Measurements from ENCODE around the gene RNF44. TPM values are rescaled to one million over a fixed set of nuclear protein-coding genes. Genes with fewer than 3 reads are reported as not detected.

Gene RNF44
- total and polyA plus RNA-seq, 2 of the 13 experiments (the other 11 are each of a cell fraction or from before 2014, with no cell fraction given), result 9.2 to 16.8 TPM

GRCh38 chr5:176579323-176579722 lies 42.1 kb upstream of the RNF44 start:
- ChIA-PET POLR2A (no interaction called here), CTCF (ENCODE audit: low intra/inter-chr PET ratio, low total read pairs) (interaction anchor here (1.6 kb wide), 1 partner anchor 163 kb away, joined by 5 read pairs; the partner anchor contains the start of gene CLTB)
- Histone ChIP-seq H3K27me3 (ENCODE audit: control insufficient read depth in 1 of 2, insufficient read depth in 2 of 2, low read length in 2 of 2) (no peaks in the 10 kb centered on the region), H3K79me2 (ENCODE audit: insufficient read depth, low read length) (no peaks in the 10 kb centered on the region), H4K20me1 (ENCODE audit: insufficient read depth, low read length) (no peaks in the 10 kb centered on the region), H3K27ac (ENCODE audit: extremely low read length, insufficient read depth, low read length) (no peak overlapping the region), H3K4me3 (replicated peaks in 1 of 3; ENCODE audit: insufficient read depth in 1 of 3, low read depth in 2 of 3, low read length in 3 of 3) (no peak overlapping the region), H3K36me3 (replicated peaks in 1 of 2; ENCODE audit: control insufficient read depth in 1 of 2, insufficient read depth in 2 of 2, low read length in 2 of 2) (peaks cover 3 to 22% of the 10 kb centered on the region in 2 experiments; a peak in 4 of 5 replicates), H3K9ac (ENCODE audit: insufficient read depth, low read depth, low read length) (no peak overlapping the region), H3K4me2 (ENCODE audit: low read depth, low read length) (no peak overlapping the region), H2AFZ (ENCODE audit: low read length) (no peak overlapping the region), H3K9me3 (ENCODE audit: low read length) (peaks cover 3% of the 10 kb centered on the region; the same call in 1 of the 2 replicates), H3K4me1 (ENCODE audit: insufficient read depth, low read length) (no peaks in the 10 kb centered on the region)
- in situ Hi-C loops (cut with HindIII; ENCODE audit: extremely low pct_ligation_motif_present, low pct_unique_long_range_greater_than_20kb), result loop anchor here (25.0 kb wide), 1 partner anchor 842 kb away; no protein-coding TSS in a partner anchor
- TF ChIP-seq ARID3A (IDR thresholded peaks at IDR 0.05; ENCODE audit: low read depth, low read length), result no peak
- TF ChIP-seq, protein P1, sequence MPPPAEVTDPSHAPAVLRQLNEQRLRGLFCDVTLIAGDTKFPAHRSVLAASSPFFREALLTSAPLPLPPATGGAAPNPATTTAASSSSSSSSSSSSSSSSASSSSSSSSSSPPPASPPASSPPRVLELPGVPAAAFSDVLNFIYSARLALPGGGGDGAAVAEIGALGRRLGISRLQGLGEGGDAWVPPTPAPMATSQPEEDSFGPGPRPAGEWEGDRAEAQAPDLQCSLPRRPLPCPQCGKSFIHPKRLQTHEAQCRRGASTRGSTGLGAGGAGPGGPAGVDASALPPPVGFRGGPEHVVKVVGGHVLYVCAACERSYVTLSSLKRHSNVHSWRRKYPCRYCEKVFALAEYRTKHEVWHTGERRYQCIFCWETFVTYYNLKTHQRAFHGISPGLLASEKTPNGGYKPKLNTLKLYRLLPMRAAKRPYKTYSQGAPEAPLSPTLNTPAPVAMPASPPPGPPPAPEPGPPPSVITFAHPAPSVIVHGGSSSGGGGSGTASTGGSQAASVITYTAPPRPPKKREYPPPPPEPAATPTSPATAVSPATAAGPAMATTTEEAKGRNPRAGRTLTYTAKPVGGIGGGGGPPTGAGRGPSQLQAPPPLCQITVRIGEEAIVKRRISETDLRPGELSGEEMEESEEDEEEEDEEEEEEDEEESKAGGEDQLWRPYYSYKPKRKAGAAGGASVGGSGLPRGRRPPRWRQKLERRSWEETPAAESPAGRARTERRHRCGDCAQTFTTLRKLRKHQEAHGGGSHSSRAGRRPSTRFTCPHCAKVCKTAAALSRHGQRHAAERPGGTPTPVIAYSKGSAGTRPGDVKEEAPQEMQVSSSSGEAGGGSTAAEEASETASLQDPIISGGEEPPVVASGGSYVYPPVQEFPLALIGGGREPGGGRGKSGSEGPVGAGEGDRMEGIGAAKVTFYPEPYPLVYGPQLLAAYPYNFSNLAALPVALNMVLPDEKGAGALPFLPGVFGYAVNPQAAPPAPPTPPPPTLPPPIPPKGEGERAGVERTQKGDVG (CRISPR knock-in tag; IDR thresholded peaks at IDR 0.05; ENCODE audit: borderline replicate concordance), result no peak
- TF ChIP-seq TFDP1 (CRISPR knock-in tag; IDR thresholded peaks at IDR 0.05; ENCODE audit: borderline replicate concordance), result no peak
- TF ChIP-seq, protein P2, sequence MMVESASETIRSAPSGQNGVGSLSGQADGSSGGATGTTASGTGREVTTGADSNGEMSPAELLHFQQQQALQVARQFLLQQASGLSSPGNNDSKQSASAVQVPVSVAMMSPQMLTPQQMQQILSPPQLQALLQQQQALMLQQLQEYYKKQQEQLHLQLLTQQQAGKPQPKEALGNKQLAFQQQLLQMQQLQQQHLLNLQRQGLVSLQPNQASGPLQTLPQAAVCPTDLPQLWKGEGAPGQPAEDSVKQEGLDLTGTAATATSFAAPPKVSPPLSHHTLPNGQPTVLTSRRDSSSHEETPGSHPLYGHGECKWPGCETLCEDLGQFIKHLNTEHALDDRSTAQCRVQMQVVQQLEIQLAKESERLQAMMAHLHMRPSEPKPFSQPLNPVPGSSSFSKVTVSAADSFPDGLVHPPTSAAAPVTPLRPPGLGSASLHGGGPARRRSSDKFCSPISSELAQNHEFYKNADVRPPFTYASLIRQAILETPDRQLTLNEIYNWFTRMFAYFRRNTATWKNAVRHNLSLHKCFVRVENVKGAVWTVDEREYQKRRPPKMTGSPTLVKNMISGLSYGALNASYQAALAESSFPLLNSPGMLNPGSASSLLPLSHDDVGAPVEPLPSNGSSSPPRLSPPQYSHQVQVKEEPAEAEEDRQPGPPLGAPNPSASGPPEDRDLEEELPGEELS (CRISPR knock-in tag; IDR thresholded peaks at IDR 0.05), result no peak
- no TSS peak for BruUV-seq (replicated peaks)
- FAIRE-seq (no peak), ATAC-seq (no peak), DNase-seq (ENCODE audit: low spot score) (no peak)
- 86% methylated on average over 4 of the region's 4 CpGs for WGBS (ENCODE audit: low lambda C conversion rate)
- intact Hi-C loops (cut with micrococcal nuclease; ENCODE audit: unreplicated experiment), result no loop called here

Data from HepG2 (cell line).